ENCODE measurements around the gene PLPPR2.

DNA sequence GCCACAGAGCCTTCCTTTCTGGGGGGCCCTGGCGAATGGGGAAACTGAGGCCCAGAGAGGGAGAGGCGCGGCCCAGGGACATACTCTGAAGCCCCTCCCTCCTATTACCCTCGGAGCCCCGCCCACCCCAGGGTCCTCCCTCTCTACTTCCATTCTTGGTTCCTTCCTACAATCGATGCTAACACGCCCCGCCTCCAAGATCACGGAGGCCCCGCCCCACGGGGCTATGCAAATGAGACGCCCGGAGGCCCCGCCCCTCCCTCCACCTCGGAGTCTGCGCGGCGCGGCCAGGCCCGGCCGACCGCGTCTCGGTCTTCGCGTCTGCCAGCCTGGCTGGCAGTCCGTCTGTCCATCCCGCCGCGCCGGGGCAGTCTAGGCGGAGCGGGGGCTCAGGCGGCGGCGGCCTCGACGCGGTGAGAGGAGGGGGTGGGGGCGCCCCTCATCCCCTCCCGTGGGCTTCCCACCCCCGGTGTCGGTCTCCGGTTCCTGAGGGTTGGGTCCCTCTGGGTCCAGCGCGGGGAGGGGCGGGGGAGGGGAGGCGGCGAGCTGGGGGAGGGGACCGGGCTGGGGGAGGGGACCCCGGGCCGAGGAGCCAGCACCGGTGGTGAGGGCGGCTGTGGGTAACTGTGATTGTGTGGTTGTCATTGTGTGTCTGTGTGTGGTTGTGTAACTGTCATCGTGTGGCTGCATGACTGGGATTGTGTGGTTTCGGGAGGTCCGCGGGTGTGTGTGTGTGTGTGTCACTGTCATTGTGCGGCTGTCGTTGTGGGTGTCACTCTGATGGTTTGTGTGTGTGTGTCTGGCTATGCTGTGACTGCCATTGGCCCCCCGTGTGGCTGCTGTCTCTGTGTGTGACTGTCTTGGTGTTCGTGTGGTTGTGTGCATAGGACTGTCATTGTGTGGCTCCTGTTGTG is at the start of gene PLPPR2:
- TF ChIP-seq POLR2A (IDR thresholded peaks at IDR 0.05) = peak in 1 of 2 donors; percentile 62
- TF ChIP-seq, protein P1, sequence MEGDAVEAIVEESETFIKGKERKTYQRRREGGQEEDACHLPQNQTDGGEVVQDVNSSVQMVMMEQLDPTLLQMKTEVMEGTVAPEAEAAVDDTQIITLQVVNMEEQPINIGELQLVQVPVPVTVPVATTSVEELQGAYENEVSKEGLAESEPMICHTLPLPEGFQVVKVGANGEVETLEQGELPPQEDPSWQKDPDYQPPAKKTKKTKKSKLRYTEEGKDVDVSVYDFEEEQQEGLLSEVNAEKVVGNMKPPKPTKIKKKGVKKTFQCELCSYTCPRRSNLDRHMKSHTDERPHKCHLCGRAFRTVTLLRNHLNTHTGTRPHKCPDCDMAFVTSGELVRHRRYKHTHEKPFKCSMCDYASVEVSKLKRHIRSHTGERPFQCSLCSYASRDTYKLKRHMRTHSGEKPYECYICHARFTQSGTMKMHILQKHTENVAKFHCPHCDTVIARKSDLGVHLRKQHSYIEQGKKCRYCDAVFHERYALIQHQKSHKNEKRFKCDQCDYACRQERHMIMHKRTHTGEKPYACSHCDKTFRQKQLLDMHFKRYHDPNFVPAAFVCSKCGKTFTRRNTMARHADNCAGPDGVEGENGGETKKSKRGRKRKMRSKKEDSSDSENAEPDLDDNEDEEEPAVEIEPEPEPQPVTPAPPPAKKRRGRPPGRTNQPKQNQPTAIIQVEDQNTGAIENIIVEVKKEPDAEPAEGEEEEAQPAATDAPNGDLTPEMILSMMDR (IDR thresholded peaks at IDR 0.05) = no peak
